SU-DHL-6 (cell line): ENCODE data around the gene BLNK.

Source experiments
- H2AFZ ChIP-seq: fragments of 200-600 bp; sonication (generic); 2 replicates; pipeline ENCODE4 v1.6.1; 2014; ENCODE audit warnings: low read depth, mild to moderate bottlenecking, moderate library complexity, mixed read lengths, antibody characterized with exemption, low read length; ENCODE audit not compliant: severe bottlenecking
- H3F3A ChIP-seq: fragments of 200-600 bp; shearing (Covaris generic); 2 replicates; pipeline ENCODE4 v1.6.0; 2016; ENCODE audit warnings: antibody characterized with exemption, mild to moderate bottlenecking; ENCODE audit not compliant: insufficient read depth
- H3K27ac ChIP-seq: fragments of 200-600 bp; sonication (generic); 2 replicates; pipeline ENCODE4 v1.5.1; 2016; ENCODE audit warnings: low read depth, mild to moderate bottlenecking, low read length, moderate library complexity, mixed read lengths
- H3K27me3 ChIP-seq: fragments of 200-600 bp; sonication (generic), shearing (Covaris generic); 2 replicates; pipeline ENCODE4 v1.6.0; 2014; ENCODE audit warnings: mild to moderate bottlenecking, low read length
- H3K36me3 ChIP-seq: fragments of 200-600 bp; sonication (generic); 2 replicates; pipeline ENCODE4 v1.6.1; 2014; ENCODE audit warnings: mild to moderate bottlenecking, low read length, mixed read lengths
- H3K4me2 ChIP-seq: fragments of 300-600, 200-600 bp; shearing (Covaris generic), sonication (generic); 2 replicates; pipeline ENCODE4 v1.6.0; 2014; ENCODE audit warnings: low read length, low read depth, mild to moderate bottlenecking; ENCODE audit not compliant: poor library complexity, severe bottlenecking
- H3K4me3 ChIP-seq: fragments of 200-600 bp; sonication (generic); 2 replicates; pipeline ENCODE4 v1.5.1; 2014; ENCODE audit warnings: antibody characterized with exemption, low read length, mild to moderate bottlenecking, mixed read lengths; ENCODE audit not compliant: insufficient read depth, poor library complexity, severe bottlenecking
- H3K79me2 ChIP-seq: fragments of 200-600 bp; sonication (generic); 2 replicates; pipeline ENCODE4 v1.6.1; 2014; ENCODE audit warnings: mild to moderate bottlenecking, low read length, moderate library complexity; ENCODE audit not compliant: insufficient read depth
- H3K9ac ChIP-seq: fragments of 200-600 bp; sonication (generic); 2 replicates; pipeline ENCODE4 v1.7.0; 2014; ENCODE audit warnings: mild to moderate bottlenecking, low read length
- H3K9me2 ChIP-seq: fragments of 200-600 bp; sonication (generic); replicated peaks from 2 replicates; pipeline ENCODE4 v1.6.1; 2014; ENCODE audit warnings: low read length; ENCODE audit not compliant: insufficient read depth
- H3K9me3 ChIP-seq: fragments of 200-600 bp; sonication (generic); 2 replicates; pipeline ENCODE4 v1.6.1; 2014; ENCODE audit warnings: low read length, mixed read lengths; ENCODE audit not compliant: insufficient read depth
- H4K20me1 ChIP-seq: fragments of 200-600 bp; sonication (generic); 2 replicates; pipeline ENCODE4 v1.6.1; 2014; ENCODE audit warnings: low read depth, mild to moderate bottlenecking, antibody characterized with exemption, low read length, moderate library complexity, mixed read lengths
- EZH2phosphoT487 ChIP-seq: fragments of 200-600 bp; sonication (generic), shearing (Covaris generic); conservative IDR thresholded peaks from 2 replicates; pipeline ENCODE4 v1.6.1; 2018; ENCODE audit warnings: mild to moderate bottlenecking, antibody characterized with exemption, low read length, moderate library complexity, mixed read lengths
- TF ChIP-seq, protein P1 (sequence below): fragments of 200-600 bp; sonication (generic); IDR thresholded peaks from one replicate; pipeline ENCODE4 v1.5.1; 2017; ENCODE audit warnings: antibody characterized with exemption, mild to moderate bottlenecking, low read length, moderate library complexity; ENCODE audit not compliant: insufficient read depth, poor library complexity, severe bottlenecking

BLNK gene

GRCh38 chr10:96243296-96243695, 28.1 kb downstream of the BLNK start:
- 0 out of 2 replicates have a peak overlapping the region, but pooled peaks have one; percentile 14 for H3K9ac ChIP-seq
- H3K9me2 ChIP-seq: no peaks in the 10 kb centered on the region
- H4K20me1 ChIP-seq: no peaks in the 10 kb centered on the region
- H2AFZ ChIP-seq: no peak overlapping the region
- peaks cover 26% of the 10 kb centered on the region for H3F3A ChIP-seq
- peaks cover 49% of the 10 kb centered on the region for H3K36me3 ChIP-seq
- no peak overlapping the region for H3K4me3 ChIP-seq
- no peak for TF ChIP-seq EZH2phosphoT487
- TF ChIP-seq, protein P1, sequence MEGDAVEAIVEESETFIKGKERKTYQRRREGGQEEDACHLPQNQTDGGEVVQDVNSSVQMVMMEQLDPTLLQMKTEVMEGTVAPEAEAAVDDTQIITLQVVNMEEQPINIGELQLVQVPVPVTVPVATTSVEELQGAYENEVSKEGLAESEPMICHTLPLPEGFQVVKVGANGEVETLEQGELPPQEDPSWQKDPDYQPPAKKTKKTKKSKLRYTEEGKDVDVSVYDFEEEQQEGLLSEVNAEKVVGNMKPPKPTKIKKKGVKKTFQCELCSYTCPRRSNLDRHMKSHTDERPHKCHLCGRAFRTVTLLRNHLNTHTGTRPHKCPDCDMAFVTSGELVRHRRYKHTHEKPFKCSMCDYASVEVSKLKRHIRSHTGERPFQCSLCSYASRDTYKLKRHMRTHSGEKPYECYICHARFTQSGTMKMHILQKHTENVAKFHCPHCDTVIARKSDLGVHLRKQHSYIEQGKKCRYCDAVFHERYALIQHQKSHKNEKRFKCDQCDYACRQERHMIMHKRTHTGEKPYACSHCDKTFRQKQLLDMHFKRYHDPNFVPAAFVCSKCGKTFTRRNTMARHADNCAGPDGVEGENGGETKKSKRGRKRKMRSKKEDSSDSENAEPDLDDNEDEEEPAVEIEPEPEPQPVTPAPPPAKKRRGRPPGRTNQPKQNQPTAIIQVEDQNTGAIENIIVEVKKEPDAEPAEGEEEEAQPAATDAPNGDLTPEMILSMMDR: no peak
- no peaks in the 10 kb centered on the region for H3K27me3 ChIP-seq
- H3K9me3 ChIP-seq: no peaks in the 10 kb centered on the region
- peak overlapping the region; percentile 90 for H3K27ac ChIP-seq
- H3K79me2 ChIP-seq: peaks cover 66% of the 10 kb centered on the region
- peak overlapping the region; percentile 69 for H3K4me2 ChIP-seq

DNA sequence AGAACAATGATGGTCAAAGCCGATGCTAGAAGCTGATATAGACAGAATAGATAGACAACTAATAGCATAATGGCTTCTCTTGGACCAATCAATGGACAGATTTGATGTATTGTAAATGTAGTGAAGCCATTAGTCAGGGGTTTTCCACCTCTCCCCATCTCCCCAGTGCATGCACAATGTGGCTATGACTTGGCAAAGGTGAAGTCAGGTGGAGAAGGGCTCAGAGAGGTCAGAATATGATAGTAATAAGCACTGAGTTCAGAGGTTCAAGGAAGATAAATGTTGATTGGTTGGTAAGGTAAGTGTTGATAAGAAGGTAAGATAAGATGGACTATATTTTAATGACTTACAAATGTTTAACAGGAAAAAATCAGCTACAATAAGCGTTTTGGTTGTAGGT, 28.5 kb downstream of the BLNK start:
- no peak overlapping the region for H2AFZ ChIP-seq
- H3K79me2 ChIP-seq: peaks cover 66% of the 10 kb centered on the region
- peaks cover 26% of the 10 kb centered on the region for H3F3A ChIP-seq
- H3K4me3 ChIP-seq: no peak overlapping the region
- no peaks in the 10 kb centered on the region for H4K20me1 ChIP-seq
- no peak overlapping the region for H3K9ac ChIP-seq
- H3K9me3 ChIP-seq: no peaks in the 10 kb centered on the region
- H3K27ac ChIP-seq: peak overlapping the region; percentile 90
- H3K36me3 ChIP-seq: peaks cover 44% of the 10 kb centered on the region
- no peaks in the 10 kb centered on the region for H3K27me3 ChIP-seq
- H3K9me2 ChIP-seq: no peaks in the 10 kb centered on the region
- no peak overlapping the region for H3K4me2 ChIP-seq
- TF ChIP-seq EZH2phosphoT487: no peak
- TF ChIP-seq, protein P1: no peak

DNA sequence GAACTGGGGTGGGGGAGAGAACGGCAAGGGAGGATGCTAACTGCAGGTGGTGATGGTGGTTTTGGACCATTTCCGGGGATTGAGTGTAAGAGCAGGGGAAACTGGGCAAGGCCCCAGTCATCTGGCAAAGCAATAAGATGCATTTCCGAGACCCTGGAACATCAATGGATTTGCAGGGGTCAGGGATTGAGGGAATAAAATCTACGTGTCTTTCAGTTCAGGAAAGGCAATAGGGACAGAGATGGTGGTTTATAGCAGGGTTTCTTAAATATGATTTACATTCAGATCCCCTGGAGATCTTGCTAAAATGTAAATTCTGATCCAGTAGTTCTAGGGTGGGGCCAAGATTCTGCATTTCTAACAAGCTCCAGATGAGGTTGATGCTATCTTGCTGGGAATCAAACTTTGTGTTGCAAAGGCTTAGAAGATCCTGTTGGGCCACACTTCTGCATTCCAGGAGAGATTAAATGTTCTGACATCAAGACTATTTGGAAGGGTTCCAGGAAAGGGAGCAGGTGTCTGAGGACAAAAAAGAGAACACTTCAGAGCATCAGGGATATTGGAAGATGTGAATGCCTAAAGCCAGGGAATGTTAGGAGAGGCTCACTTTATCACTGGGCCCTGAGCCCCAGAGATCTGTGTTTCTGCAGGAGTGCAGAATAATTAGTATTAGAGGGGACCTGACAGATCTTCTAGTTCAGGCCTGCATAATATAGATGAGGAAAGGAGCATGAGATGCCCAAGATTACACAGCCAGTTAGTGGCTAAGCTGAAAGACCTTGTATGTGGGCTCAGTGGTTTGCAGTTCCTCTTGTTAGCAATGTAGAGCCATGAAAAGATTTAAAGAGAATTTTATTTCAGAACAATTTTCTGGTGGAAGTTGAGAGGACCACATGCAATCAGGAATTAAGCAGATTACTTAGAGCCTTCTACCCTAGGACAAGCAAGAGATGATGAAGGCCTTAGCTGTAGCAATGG, 32.4 kb downstream of the BLNK start:
- Histone ChIP-seq H3K27ac (no peak overlapping the region), H3F3A (peaks cover 2% of the 10 kb centered on the region; the same call in 1 of the 2 replicates), H3K36me3 (peaks cover 20% of the 10 kb centered on the region), H3K9ac (no peak overlapping the region), H3K27me3 (no peaks in the 10 kb centered on the region), H3K79me2 (peaks cover 71% of the 10 kb centered on the region), H2AFZ (no peak overlapping the region), H3K4me3 (no peak overlapping the region), H3K4me2 (no peak overlapping the region), H3K9me3 (no peaks in the 10 kb centered on the region), H4K20me1 (no peaks in the 10 kb centered on the region), H3K9me2 (no peaks in the 10 kb centered on the region)
- no peak for TF ChIP-seq EZH2phosphoT487
- TF ChIP-seq, protein P1: no peak
